Ovary (tissue), 9 donors: ENCODE results near the gene TNRC6C. TPM values are rescaled to one million over a fixed set of nuclear protein-coding genes. Genes with fewer than 3 reads are reported as not detected.

ENCODE experiments used
- DNase-seq, 5 donors: peaks; one replicate each; pipeline ENCODE4 v3.0.0-alpha.2; 2019 to 2020
- H3K27ac ChIP-seq, 2 donors: fragments of 200-600 bp; one replicate each; pipeline versions ENCODE4 v1.5.1 to v1.8.0; 2019 to 2022
- H3K27me3 ChIP-seq: fragments of 200-600 bp; one replicate; pipeline ENCODE4 v1.8.0; 2022
- H3K36me3 ChIP-seq: fragments of 200-600 bp; sonication (generic); one replicate; pipeline ENCODE4 v1.5.1; 2019
- H3K4me1 ChIP-seq: one replicate; pipeline ENCODE4 v1.8.1; 2013; ENCODE audit warnings: mild to moderate bottlenecking, moderate library complexity; ENCODE audit not compliant: insufficient read depth
- H3K4me3 ChIP-seq: fragments of 200-600 bp; sonication (generic); one replicate; pipeline ENCODE4 v1.5.1; 2017
- H3K9me3 ChIP-seq, 2 donors: fragments of 200-600 bp in 1 of 2; sonication (generic) in 1 of 2; one replicate each; pipeline versions ENCODE4 v1.5.1 to v1.8.1; 2013 to 2019; ENCODE audit warnings: mild to moderate bottlenecking in 1 of 2, moderate library complexity in 1 of 2
- CTCF ChIP-seq, 3 donors: fragments of 450-650 bp in 2 of 3; fragments of 200-600 bp in 1 of 3; IDR thresholded peaks; one replicate each; pipeline versions ENCODE4 v1.5.1 to v1.8.0; 2016 to 2022; ENCODE audit warnings: antibody characterized with exemption in 3 of 3, mild to moderate bottlenecking in 1 of 3
- EP300 ChIP-seq: sonication (generic); formaldehyde crosslinking; IDR thresholded peaks from one replicate; pipeline ENCODE4 v1.6.1; 2017; ENCODE audit warnings: antibody characterized with exemption
- POLR2A ChIP-seq: fragments of 450-650 bp; IDR thresholded peaks from one replicate; pipeline ENCODE4 v1.6.1; 2017; ENCODE audit warnings: antibody characterized with exemption, mild to moderate bottlenecking, moderate library complexity
- WGBS, 3 donors: extraction: QIAGEN DNeasy Blood & Tissue Kit in 1 of 3; methylation state at CpG; one replicate each; pipeline versions ENCODE4 v1.1.5 to v1.1.7; 2013 to 2017; 5-methylcytosine and 5-hydroxymethylcytosine counted together
- intact Hi-C, 4 donors: fragments of 100-400 bp; cut with DNase I; formaldehyde crosslinking; loops; one replicate each; pipeline versions ENCODE4 v1.11.0 to v1.15.1; 2022 to 2023
- polyA plus RNA-seq, 2 donors: library from polyadenylated mRNA; stranded (reverse); fragments of 200-250 nt in 1 of 2; fragments of 350-450 nt in 1 of 2; fragmentation: Illumina TruSeq in 1 of 2; extraction: RNeasy Lipid Tissue Mini Kit (QIAGEN cat#74804) in 1 of 2; gene quantifications; one replicate each; pipeline ENCODE4 v1.2.3, GENCODE V29; 2013 to 2014
- total RNA-seq, 7 donors: library from RNA; depleted of rRNA in 2 of 7; stranded (reverse); fragments of >200 nt in 2 of 7; fragmentation: NEBNext Ultra II Directional in 3 of 7; extraction: Animal tissue kit (Norgen Biotek cat#: 25700) in 3 of 7; gene quantifications; one replicate each; pipeline versions ENCODE4 v1.1.0 to v1.2.4, GENCODE V29; 2016 to 2023
- donor health status: DM: no; HTN: no; CAD: no; lungs with moderate emphysema.
- donor health status: DM: no; HTN: no; CAD: no.
- donor health status: Bipolar disorder and iron deficiency.
- donor health status: DM: yes; HTN: yes; CAD: no.
- donor health status: DM: no; HTN: no; CAD: no.
- donor health status: DM: yes; HTN: yes; CAD: no.

The TNRC6C gene
- total and polyA plus RNA-seq, 9 donors: 8.7 to 45.3 (median 32.5) TPM

GRCh38 chr17:77936881-77937280 is 21.6 kb upstream of the TNRC6C start:
- Histone ChIP-seq H3K36me3 (no peaks in the 10 kb centered on the region), H3K9me3 (no peaks in the 10 kb centered on the region), H3K4me3 (no peak overlapping the region), H3K27me3 (no peaks in the 10 kb centered on the region), H3K27ac (no peak overlapping the region), H3K4me1 (no peaks in the 10 kb centered on the region)
- DNase-seq: no peak
- WGBS, 3 donors: 83 to 85% (median 84%) methylated on average over 10 of the region's 10 CpGs
- intact Hi-C loops: no loop called here
- TF ChIP-seq CTCF (IDR thresholded peaks at IDR 0.05) (no peak), EP300 (no peak), POLR2A (no peak)

- no peaks in the 10 kb centered on the region for H3K36me3 ChIP-seq
- no peak overlapping the region for H3K4me3 ChIP-seq
- H3K9me3 ChIP-seq: no peaks in the 10 kb centered on the region
- no peaks in the 10 kb centered on the region for H3K4me1 ChIP-seq
- no peak overlapping the region for H3K27ac ChIP-seq
- intact Hi-C loops: no loop called here
- 85 to 89% (median 86%) methylated on average over 7 of the region's 7 CpGs for WGBS, 3 donors
- TF ChIP-seq CTCF (IDR thresholded peaks at IDR 0.05): no peak
- TF ChIP-seq EP300: no peak
- no peak for TF ChIP-seq POLR2A
- DNase-seq: no peak
- no peaks in the 10 kb centered on the region for H3K27me3 ChIP-seq
These were observed 17.5 kb upstream of the TNRC6C start for GRCh38 chr17:77941004-77941403.

GRCh38 chr17:77942112-77942988 is 16.2 kb upstream of the TNRC6C start:
- 84 to 91% (median 85%) methylated on average over 11 of the region's 11 CpGs for WGBS, 3 donors
- no peaks in the 10 kb centered on the region for H3K9me3 ChIP-seq
- intact Hi-C loops: no loop called here

GRCh38 chr17:77943971-77944370 is 14.5 kb upstream of the TNRC6C start:
- TF ChIP-seq POLR2A (no peak), CTCF (IDR thresholded peaks at IDR 0.05) (no peak), EP300 (no peak)
- Histone ChIP-seq H3K9me3 (no peaks in the 10 kb centered on the region), H3K27me3 (no peaks in the 10 kb centered on the region), H3K36me3 (no peaks in the 10 kb centered on the region), H3K4me1 (no peaks in the 10 kb centered on the region), H3K4me3 (no peak overlapping the region), H3K27ac (no peak overlapping the region)
- intact Hi-C loops: no loop called here
- no peak for DNase-seq
- WGBS, 3 donors: 37 to 51% (median 42%) methylated on average over 5 of the region's 5 CpGs

More at GRCh38 chr17:77942112-77942988, 16.2 kb upstream of the TNRC6C start:
- Histone ChIP-seq H3K27ac (no peak overlapping the region), H3K27me3 (no peaks in the 10 kb centered on the region), H3K4me1 (no peaks in the 10 kb centered on the region), H3K36me3 (no peaks in the 10 kb centered on the region), H3K4me3 (no peak overlapping the region)
- DNase-seq: no peak
- TF ChIP-seq POLR2A (no peak), CTCF (IDR thresholded peaks at IDR 0.05) (no peak)
